OCI-M2 (cell line): Measurements from ENCODE around the gene DIP2B.
"Not testable (repeated sequence)": the region's sequence is repeated elsewhere in the genome, so short reads cannot be mapped to it uniquely, and the experiment has no call there.

Experiments used
- DNase-seq: peaks from one replicate; lab custom pipeline; 2025; ENCODE audit not compliant: unreplicated experiment; lab: John Stamatoyannopoulos, UW

The DIP2B gene

DNA sequence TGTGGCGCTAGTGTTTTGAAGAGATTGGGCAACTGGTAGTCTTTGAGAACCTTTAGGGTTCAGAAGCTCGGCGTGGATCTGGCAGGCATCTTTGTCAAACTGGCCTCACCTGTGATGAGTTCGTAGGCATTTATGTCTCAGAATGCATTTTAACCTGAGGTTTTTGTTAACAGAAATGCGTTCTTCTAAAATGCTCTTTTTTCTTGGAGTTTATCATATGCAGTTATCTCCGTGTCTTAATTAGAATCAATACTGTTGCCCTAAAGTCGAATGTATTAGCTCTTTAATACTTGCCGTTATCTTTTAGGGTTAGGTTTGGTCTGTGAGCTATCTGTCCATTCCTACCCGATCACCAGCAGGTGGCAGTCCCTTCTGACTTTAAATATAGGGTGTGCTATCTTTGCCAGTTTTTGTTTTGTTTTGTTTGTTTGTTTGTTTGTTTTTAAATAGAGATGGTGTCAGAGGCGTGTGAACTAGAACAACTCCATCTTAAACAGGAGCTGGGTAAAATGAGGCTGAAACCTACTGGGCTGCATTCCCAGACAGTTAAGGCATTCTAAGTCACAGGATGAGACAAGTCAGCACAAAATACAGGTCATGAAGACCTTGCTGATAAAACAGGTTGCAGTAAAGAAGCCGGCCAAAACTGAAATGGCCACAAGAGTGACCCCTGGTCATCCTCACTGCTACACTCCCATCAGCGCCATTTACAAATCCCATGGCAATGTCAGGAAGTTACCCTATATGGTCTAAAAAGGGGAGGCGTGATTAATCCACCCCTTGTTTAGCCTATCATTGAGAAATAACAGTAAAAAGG is 260.5 kb downstream of the DIP2B start:
- DNase-seq = no peak

DNA sequence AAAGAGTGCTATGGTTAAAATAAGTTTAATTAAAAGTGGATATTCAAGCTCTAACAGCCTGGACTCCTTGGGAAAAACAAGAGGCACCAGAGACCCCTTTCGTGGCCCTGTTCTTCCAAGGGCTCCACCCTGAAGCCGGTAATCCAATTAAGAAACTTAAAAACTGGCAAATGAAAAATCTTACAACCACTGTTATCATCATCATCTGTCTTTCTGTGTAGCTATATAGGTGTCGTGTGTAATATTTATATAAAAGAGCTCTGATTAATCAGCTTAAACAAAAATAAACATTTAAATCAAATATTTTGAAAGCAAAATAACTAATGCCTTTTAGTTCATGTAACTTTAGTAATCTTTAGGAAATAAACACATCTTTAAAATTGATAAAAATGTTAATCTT is 263.6 kb downstream of the DIP2B start:
- DNase-seq = no peak

DNA sequence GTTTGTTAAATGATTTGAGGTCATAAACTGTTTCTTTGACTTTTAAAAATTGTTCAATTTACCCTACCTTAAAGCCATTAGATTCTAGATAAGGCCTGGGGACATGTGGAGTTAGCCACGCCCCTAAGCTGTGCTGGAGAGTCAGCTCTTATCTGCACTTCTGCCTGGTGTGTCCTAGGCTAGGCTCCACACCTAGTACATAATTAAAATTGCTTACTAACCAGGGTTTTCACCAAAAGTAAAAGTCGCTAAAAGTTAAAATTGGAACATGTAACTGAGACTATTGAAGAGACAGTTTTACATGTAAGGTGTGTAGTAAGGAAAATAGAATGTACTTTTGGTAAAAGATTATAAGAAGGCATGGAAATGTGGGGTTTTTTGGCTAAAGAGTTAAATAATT is 264.0 kb downstream of the DIP2B start:
- not testable (repeated sequence) for DNase-seq

DNA sequence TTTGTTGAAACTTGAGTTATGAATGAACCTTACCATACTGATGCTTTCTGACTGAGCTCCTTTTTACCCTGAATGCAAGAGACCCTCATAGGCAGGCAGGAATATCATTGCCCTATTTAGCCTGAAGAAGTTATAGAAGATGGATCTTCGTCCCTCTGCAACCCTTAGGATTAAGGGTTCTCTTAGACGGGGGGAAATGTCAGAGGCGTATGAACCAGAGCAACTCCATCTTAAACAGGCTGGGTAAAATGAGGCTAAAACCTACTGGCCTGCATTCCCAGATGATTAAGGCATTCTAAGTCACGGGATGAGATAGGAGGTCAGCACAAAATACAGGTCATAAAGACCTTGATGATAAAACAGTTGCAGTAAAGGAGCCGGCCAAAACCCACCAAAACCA is 266.6 kb downstream of the DIP2B start:
- DNase-seq = no peak

DNA sequence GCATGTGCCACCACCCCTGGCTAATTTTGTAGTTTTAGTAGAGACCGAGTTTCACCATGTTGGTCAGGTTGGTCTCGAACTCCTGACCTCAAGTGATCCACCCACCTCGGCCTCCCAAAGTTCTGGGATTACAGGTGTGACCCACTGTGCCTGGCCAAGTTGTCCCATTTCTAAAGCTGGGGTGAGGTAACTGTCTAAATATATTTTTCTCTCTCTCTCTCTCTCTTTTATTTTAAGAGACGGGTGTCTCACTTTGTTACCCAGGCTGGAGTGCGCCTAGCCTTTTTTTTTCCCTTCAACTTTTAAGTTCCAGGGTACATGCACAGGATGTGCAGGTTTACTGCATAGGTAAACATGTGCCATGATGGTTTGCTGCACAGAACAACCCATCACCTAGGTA is 267.7 kb downstream of the DIP2B start:
- DNase-seq = no peak

DNA sequence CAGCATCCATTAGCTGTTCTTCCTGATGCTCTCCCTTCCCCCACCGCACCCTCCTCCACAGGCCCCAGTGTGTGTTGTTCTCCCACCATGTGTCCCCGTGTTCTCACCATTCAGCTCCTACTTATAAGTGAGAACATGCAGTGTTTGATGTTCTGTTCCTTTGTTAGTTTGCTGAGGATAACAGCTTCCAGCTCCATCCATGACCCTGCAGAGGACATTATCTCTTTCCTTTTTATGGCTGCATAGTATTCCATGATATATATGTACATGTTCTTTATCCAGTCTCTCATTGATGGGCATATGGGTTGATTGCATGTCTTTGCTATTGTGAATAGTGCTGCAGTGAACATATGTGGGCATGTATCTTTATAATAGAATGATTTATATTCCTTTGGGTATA is 268.1 kb downstream of the DIP2B start:
- DNase-seq = no peak

DNA sequence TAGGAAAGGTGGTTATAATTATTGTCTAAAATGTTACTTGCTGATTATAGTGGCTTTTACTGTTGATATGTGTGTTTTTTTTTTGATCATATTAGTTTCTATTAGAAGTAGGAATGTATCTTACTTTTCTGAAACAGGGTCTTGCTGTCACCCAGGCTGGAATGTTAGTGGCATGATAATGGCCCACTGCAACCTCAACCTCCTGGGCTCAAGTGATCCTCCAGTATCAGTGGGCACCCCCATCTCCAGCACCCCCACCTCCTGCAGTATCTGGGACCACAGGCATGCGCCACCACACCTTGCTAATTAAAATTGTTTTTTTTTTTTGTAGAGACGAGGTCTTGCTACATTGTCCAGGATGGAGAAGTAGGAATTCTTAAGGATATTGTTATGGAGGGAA is 270.5 kb downstream of the DIP2B start:
- DNase-seq = no peak

DNA sequence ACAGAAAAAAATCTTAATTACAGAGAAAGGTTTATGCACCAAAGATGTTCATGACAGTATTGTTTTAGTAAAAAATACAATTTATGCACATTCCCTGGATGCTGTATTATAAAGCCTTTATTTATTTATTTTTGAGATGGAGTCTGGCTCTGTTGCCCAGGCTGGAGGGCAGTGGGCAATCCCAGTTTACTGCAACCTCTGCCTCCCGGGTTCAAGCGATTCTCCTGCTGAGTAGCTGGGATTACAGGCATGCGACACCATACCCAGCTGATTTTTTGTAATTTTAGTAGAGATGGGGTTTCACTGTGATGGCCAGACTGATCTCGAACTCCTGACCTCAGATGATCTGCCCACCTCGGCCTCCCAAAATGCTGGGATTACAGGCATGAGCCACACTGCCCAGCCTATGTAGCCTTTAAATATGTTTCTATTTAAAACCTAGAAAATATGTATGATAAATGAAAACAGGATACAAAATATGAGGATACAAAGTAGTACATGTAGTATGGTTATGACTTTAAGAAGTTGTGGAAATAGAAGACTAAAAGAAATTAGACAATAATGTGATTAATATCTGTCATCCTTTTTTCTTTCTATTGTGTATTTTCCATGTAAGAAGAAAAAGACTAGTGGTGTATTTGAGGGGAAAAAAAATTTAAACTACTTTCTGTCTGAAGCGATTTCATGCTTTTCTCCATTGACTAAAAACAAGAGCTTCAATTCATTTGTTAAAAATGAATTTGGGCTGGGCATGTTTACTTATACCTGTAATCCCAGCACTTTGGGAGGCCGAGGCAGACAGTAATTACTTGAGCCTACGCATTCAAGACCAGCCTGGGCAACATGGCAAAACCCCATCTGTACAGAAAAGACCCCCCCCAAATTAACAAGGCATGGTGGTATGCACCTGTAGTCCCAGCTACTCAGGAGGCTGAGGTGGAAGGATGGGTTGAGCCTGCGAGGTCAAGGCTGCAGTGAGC is 272.3 kb downstream of the DIP2B start:
- no peak for DNase-seq

DNA sequence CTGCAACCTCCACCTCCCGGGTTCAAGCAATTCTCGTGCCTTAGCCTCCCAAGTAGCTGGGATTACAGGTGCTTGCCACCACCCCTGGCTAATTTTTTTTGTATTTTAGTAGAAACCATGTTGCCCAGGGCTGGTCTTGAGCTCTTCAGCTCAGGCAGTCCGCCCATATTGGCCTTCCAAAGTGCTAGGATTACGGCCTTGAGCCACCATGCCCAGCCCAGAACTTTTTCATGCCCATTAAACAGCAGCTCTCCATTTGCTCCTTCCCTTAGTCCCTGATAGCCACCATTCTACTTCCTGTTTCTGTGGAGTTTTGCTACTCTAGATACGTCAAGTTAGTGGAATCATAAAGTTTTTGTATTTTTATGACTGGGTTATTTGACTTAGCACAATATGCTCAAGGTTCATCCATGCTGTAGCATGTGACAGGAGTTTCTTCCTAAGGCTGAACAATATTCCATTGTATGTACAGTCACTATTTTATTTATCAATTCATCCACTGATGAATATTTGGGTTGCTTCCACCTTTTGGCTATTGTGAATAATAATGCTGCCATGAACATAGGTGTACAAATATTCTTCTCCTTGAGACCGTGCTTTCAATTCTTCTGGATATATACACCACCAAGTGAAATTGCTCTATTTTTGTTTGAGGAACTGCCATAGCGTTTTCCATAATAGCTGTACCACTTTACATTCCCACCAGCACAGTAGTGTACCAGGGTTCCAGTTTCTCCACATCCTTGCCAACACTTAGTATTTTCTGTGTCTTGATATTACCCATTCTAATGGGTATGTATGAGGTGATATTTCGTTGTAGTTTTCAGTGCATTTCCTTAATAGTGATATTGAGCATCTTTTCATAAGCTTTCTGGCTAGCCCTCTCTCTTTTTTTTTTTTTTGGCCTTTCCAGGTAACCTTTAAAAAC is 274.1 kb downstream of the DIP2B start:
- no peak for DNase-seq

DNA sequence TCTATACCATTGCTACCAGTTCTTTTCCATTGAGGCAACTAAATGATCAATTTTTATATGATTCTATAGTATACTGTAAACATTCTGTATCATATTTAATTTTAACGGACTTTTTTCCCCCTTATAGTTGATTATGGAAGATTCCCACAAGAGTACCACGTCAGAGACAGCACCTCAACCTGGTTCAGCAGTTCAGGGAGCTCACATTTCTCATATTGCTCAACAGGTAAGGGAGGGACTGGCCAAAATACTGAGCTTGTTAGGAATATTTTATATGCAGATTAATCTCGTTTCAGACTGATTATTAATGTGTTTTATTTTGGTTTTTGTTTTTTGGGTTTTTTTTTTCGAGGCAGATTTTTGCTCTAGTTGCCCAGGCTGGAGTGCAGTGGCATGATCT is 275.2 kb downstream of the DIP2B start:
- no peak for DNase-seq

DNA sequence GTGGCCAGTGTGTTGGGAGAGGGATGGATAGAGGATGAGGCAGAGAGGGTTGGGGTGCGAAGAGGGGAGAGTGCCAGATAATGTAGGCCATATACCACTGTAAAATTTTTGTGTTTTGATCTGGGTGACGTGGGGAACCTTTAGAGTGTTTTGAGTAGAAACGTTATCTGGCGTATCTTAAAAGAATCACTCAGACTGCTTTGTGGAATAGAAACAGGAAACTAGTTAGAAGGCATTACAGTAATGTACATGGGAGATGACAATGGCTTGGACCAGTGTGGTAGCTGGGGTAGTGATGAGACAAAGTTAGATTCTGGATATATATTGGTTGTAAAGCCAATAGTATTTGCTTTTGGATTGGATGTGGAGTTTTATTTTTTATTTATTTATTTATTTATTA is 279.7 kb downstream of the DIP2B start:
- DNase-seq = no peak

DNA sequence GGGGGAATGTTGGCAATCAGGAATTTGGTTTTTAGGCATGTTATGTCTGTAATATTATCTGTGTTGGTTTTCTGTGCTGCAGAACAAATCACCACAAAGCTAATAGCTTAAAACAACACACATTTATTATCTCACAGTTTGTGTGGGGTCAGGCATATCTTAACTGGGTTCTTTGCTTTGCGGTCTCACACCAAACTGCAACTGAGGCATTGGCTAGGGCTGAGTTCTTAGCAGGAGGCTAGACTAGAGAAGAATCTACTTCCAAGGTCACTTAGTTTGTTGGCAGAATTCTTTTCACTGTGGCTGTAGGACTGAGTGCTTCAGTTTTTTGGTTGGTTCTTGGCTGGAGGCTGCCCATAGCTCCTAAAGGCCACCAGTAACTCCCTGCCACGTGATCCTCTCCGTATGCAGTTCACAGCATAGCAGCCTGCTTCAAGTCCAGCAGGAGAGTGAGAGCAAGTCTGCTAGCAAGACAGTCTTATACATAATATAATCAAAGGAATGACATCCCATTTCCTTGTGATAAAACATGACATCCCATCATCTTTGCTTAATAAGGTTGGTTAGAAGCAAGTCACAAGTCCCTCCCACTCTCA is 280.7 kb downstream of the DIP2B start:
- no peak for DNase-seq

DNA sequence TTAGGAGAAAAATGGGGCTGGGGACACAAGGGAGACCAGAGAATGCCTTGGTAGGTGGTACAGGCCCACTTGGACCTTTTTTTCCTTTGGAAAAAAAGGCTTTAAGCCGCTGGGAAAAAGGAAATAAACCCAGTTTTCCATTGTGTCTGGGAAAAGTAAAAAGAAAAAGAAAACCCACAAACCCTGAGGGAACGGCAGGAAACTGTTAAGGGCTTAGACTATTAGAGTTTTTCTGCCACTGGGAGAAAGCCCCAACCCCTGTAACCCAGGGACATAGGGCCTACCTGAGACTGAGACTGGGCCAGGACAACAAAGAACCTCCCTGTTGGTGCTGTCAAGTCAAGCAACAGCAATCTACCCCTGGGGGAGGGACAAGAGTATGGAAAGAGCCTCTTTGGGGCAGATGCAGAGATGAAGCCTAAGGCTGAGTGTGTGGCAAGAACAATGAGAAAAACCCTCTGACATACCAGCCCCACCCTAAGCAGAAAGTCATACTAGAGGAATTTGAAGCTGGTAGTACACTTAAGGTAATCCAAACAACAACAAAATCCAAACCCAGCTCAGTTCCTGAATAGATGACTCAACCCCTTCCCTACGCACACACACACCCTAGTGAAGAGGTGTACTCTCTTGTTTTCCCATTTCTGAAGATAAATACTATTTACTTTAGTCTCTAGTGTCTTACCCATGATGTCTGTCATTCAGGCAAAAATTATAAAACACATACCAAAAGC is 281.9 kb downstream of the DIP2B start:
- DNase-seq = no peak

DNA sequence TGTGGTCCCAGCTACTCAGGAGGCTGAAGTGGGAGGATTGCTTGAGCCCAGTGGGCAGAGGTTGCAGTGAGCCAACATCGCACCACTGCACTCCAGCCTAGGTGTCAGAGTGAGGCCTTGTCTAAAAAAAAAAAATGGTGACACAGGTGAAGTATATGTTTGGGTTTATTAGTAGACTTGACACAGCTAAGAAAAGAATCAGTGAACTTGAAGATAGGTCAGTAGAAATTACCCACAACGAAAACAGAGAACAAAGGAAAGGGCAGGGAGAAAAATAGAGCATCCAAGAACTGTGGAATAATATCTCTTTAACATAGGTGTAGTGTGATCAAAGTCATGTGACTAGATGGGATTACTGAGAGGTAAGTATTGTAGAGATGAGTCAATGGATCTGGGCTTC is 282.8 kb downstream of the DIP2B start:
- no peak for DNase-seq

DNA sequence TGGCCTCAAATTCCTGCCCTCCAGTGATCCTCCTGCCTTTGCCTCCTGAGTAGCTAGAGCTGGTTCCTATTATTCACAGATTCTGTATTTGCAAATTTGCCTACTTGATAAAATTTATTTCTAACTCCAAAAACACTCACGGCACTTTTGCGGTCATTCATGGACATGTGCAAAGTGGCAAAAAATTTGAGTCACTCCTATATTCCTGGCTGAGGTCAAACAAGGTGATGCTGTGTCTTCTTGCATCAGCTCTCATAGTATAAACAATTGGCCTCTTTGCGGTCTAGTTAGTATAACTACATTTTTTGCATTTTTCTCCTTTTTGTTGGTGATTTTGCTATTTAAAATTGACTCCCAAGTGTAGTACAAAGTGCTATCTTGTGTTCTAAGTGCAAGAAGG is 283.8 kb downstream of the DIP2B start:
- no peak for DNase-seq

DNA sequence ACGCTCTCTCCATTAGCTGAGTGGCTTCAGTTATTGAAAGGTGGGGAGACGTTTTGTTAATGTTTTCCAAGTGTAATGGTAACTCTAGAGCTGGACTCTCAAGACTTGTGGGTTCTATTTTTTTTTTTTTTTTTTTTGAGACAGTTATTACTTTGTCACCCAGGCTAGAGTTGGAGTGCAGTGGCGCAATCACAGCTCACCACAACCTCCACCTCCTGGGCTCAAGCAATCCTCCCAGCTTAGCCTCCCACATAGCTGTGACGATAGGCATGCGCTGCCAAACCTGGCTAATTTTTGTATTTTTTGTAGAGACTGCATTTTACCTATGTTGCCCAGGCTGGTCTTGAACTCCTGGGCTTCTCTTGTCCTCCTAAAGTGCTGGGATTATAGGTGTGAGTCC is 285.3 kb downstream of the DIP2B start:
- no peak for DNase-seq
